ENCODE results near the gene ERG.

GRCh38 chr21:38333301-38334272, 164.7 kb downstream of the ERG start:
- TF ChIP-seq CTCF (IDR thresholded peaks at IDR 0.05) (no peak), CHD2 (IDR thresholded peaks at IDR 0.05; ENCODE audit: low read length, partially characterized antibody) (no peak)

Measured in A549 (cell line).